ENCODE results near the gene CCDC196. TPM values are rescaled to one million over a fixed set of nuclear protein-coding genes. Genes with fewer than 3 reads are reported as not detected.

CCDC196 gene
- not detected in 2 replicates for total RNA-seq (2014; rRNA removed; shearing (Covaris generic); ENCODE audit: low replicate concordance)

GRCh38 chr14:66485910-66486421 lies at the start of gene CCDC196:
TSS of gene CCDC196 (plus strand) at chr14:66486371. CDS start at chr14:66486503, 132 bp downstream.
- Histone ChIP-seq H3K4me3 (no peak within 1 kb of the TSS), H3K27me3 (no peaks in the 10 kb centered on the region), H3K9me3 (no peaks in the 10 kb centered on the region), H3K36me3 (no peaks in the 10 kb centered on the region)
- no peak for DNase-seq

GRCh38 chr14:66440801-66441200 lies 45.4 kb upstream of the CCDC196 start:
- Histone ChIP-seq H3K36me3 (no peaks in the 10 kb centered on the region), H3K4me3 (no peak overlapping the region), H3K27me3 (no peaks in the 10 kb centered on the region), H3K9me3 (no peaks in the 10 kb centered on the region)
- no peak for DNase-seq

GRCh38 chr14:66442953-66443571 lies 43.1 kb upstream of the CCDC196 start:
- Histone ChIP-seq H3K9me3 (no peaks in the 10 kb centered on the region), H3K27me3 (no peaks in the 10 kb centered on the region), H3K36me3 (no peaks in the 10 kb centered on the region), H3K4me3 (no peak overlapping the region)
- no peak for DNase-seq

GRCh38 chr14:66443785-66444184 lies 42.4 kb upstream of the CCDC196 start:
- Histone ChIP-seq H3K4me3 (no peak overlapping the region), H3K9me3 (no peaks in the 10 kb centered on the region), H3K27me3 (no peaks in the 10 kb centered on the region), H3K36me3 (no peaks in the 10 kb centered on the region)
- no peak for DNase-seq

GRCh38 chr14:66444271-66444927 lies 41.8 kb upstream of the CCDC196 start:
- H3K36me3 ChIP-seq: no peaks in the 10 kb centered on the region
- DNase-seq: no peak
- no peaks in the 10 kb centered on the region for H3K27me3 ChIP-seq
- no peak overlapping the region for H3K4me3 ChIP-seq
- no peaks in the 10 kb centered on the region for H3K9me3 ChIP-seq

- no peaks in the 10 kb centered on the region for H3K27me3 ChIP-seq
- H3K9me3 ChIP-seq: no peaks in the 10 kb centered on the region
- no peak overlapping the region for H3K4me3 ChIP-seq
- DNase-seq: no peak
- no peaks in the 10 kb centered on the region for H3K36me3 ChIP-seq
Measured at GRCh38 chr14:66445936-66446335, 40.2 kb upstream of the CCDC196 start.

GRCh38 chr14:66453469-66453868 lies 32.7 kb upstream of the CCDC196 start:
- Histone ChIP-seq H3K9me3 (no peaks in the 10 kb centered on the region), H3K36me3 (no peaks in the 10 kb centered on the region), H3K4me3 (no peak overlapping the region), H3K27me3 (no peaks in the 10 kb centered on the region)
- no peak for DNase-seq

- Histone ChIP-seq H3K9me3 (no peaks in the 10 kb centered on the region), H3K4me3 (no peak overlapping the region), H3K36me3 (no peaks in the 10 kb centered on the region), H3K27me3 (no peaks in the 10 kb centered on the region)
- no peak for DNase-seq
Measured at GRCh38 chr14:66459603-66460002, 26.6 kb upstream of the CCDC196 start.

- Histone ChIP-seq H3K36me3 (no peaks in the 10 kb centered on the region), H3K27me3 (no peaks in the 10 kb centered on the region), H3K4me3 (no peak overlapping the region), H3K9me3 (no peaks in the 10 kb centered on the region)
- no peak for DNase-seq
Measured at GRCh38 chr14:66464261-66464660, 21.9 kb upstream of the CCDC196 start.

GRCh38 chr14:66468778-66469367 lies 17.3 kb upstream of the CCDC196 start:
- H3K4me3 ChIP-seq: no peak overlapping the region
- no peak for DNase-seq
- no peaks in the 10 kb centered on the region for H3K9me3 ChIP-seq

GRCh38 chr14:66471584-66471983 lies 14.6 kb upstream of the CCDC196 start:
- Histone ChIP-seq H3K27me3 (no peaks in the 10 kb centered on the region), H3K9me3 (no peaks in the 10 kb centered on the region), H3K4me3 (no peak overlapping the region), H3K36me3 (no peaks in the 10 kb centered on the region)
- no peak for DNase-seq

More at GRCh38 chr14:66468778-66469367, 17.3 kb upstream of the CCDC196 start:
- no peaks in the 10 kb centered on the region for H3K36me3 ChIP-seq
- no peaks in the 10 kb centered on the region for H3K27me3 ChIP-seq

- Histone ChIP-seq H3K36me3 (no peaks in the 10 kb centered on the region), H3K4me3 (no peak overlapping the region), H3K27me3 (no peaks in the 10 kb centered on the region), H3K9me3 (no peaks in the 10 kb centered on the region)
- no peak for DNase-seq
Measured at GRCh38 chr14:66472251-66472650, 13.9 kb upstream of the CCDC196 start.

- DNase-seq: no peak
- Histone ChIP-seq H3K36me3 (no peaks in the 10 kb centered on the region), H3K9me3 (no peaks in the 10 kb centered on the region), H3K4me3 (no peak overlapping the region), H3K27me3 (no peaks in the 10 kb centered on the region)
Measured at GRCh38 chr14:66473223-66473622, 12.9 kb upstream of the CCDC196 start.

- DNase-seq: no peak
- Histone ChIP-seq H3K9me3 (no peaks in the 10 kb centered on the region), H3K27me3 (no peaks in the 10 kb centered on the region), H3K4me3 (no peak overlapping the region), H3K36me3 (no peaks in the 10 kb centered on the region)
Measured at GRCh38 chr14:66476964-66477363, 9.2 kb upstream of the CCDC196 start.

GRCh38 chr14:66477567-66477966 lies 8.6 kb upstream of the CCDC196 start:
- no peaks in the 10 kb centered on the region for H3K36me3 ChIP-seq
- no peaks in the 10 kb centered on the region for H3K9me3 ChIP-seq
- no peak overlapping the region for H3K4me3 ChIP-seq
- no peak for DNase-seq
- H3K27me3 ChIP-seq: no peaks in the 10 kb centered on the region

- Histone ChIP-seq H3K9me3 (no peaks in the 10 kb centered on the region), H3K27me3 (no peaks in the 10 kb centered on the region), H3K36me3 (no peaks in the 10 kb centered on the region), H3K4me3 (no peak overlapping the region)
- DNase-seq: no peak
Measured at GRCh38 chr14:66482873-66483272, 3.3 kb upstream of the CCDC196 start.

- Histone ChIP-seq H3K4me3 (no peak overlapping the region), H3K27me3 (no peaks in the 10 kb centered on the region), H3K36me3 (no peaks in the 10 kb centered on the region), H3K9me3 (no peaks in the 10 kb centered on the region)
- no peak for DNase-seq
Measured at GRCh38 chr14:66483322-66483721, 2.8 kb upstream of the CCDC196 start.

GRCh38 chr14:66485029-66485428 lies 1.1 kb upstream of the CCDC196 start:
- no peak for DNase-seq
- no peaks in the 10 kb centered on the region for H3K27me3 ChIP-seq
- H3K9me3 ChIP-seq: no peaks in the 10 kb centered on the region
- no peaks in the 10 kb centered on the region for H3K36me3 ChIP-seq
- no peak overlapping the region for H3K4me3 ChIP-seq

Measured in MG63 (cell line).